ENCODE results near the gene NSMF. TPM values are rescaled to one million over a fixed set of nuclear protein-coding genes. Genes with fewer than 3 reads are reported as not detected.
A peak's percentile ranks its signal among the peaks of the same experiment; 100 is the strongest.
"Not testable (repeated sequence)": the region's sequence is repeated elsewhere in the genome, so short reads cannot be mapped to it uniquely, and the experiment has no call there.

NSMF gene
- total RNA-seq, 2 donors from 2014 or later, result 39.9 to 52.0 TPM

DNA sequence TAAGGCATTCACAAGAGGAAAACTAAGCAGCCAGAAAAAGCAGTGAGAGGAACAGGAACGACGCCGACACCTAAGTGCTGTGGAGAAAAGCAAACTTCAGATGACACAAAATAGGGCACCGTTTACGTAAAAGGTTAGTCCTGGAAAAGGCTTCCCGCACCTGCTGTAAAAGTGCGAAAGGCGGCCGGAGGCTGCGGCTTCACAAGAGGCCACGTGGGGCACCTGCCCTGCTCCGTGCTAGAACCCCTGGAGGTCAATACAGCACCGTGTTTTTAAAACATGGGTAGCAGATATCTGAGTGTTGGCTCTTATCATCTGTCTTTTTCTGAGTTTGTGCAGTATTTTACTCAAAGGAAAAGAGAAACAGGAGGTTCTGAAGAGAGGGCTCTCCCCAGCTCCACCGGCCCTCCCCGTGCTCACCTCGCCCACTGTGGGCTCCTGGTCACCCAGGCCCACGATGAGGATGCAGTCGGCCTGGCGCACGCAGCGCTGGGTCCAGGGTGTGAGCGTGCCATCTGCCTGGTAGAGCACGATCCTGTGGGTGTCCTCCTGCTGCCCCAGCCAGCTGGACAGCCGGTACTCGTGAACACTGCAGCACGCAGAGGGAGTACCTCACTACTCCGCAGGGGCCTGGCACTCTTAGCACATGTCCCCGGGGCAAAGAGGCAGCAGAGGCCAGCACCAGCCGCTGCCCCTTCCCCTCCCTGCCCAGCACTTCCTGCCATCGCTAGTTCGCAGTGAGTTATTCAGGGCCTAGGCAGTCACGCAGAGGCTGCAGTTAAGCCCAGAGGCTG lies 21.0 kb upstream of the NSMF start:
- intact Hi-C loops (cut with DNase I, micrococcal nuclease), result no loop called here
- no peak for DNase-seq
- no peak for ATAC-seq

DNA sequence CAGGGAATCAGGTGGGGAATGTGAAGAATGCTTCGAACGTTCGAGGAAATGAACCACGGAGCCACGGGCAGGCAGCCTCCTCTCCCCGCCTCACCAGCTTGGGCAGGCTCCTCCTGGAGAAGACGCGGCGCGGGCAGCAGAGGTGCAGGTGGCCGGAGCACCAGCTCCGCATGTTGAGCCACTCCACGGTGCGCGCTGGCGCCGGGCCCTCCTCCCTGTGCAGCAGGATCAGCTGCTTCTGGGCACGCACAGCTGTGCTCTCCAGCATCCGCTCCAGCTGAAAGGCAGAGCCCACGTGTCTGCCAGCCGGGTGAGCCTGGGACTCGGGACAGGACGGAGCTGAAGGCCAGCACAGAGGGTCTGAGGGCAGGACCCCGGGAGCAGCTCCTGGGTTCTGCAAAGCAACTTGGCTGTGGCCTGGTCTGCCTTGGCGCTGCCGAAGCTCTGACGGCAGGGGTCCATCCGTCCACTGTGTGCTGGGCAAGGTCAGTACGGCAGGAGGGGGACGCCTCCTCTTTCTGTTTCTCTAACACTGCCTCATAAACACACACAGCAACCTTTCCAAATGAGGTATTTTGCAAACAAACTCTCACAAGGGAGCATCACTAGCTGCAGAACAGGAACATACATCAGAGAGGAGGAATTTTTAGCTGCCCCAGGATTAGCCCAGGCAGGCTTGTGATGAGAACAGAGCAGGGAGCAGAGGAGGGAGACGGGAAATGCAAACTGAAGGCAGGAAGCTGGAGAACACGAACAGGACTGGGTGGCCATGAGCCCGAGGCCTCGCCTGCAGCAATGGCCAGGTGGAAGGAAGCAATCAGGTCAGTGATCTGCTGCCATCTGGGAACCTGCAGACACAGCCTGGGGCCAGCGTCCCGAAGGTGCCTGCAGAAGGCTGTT lies 20.1 kb upstream of the NSMF start:
- intact Hi-C loops (cut with DNase I, micrococcal nuclease), result no loop called here
- no peak for DNase-seq
- no peak for ATAC-seq

DNA sequence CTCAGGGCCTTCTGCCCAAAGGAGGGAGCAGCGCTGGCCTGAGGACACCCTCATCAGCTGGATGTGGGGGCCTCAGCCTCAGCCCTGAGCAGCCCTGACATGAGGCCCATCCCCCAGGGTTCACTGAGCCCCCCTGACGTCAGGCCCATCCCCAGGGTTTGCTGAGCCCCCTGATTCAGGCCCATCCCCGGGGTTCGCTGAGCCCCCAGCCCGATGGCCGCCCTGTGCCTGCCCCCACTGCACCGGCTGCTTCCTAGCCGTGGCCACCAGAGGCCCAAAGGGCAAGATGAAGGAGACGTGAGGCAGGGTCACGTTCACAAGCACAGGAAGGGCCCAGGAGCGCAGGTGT lies 19.5 kb upstream of the NSMF start:
- intact Hi-C loops (cut with DNase I, micrococcal nuclease), result no loop called here

DNA sequence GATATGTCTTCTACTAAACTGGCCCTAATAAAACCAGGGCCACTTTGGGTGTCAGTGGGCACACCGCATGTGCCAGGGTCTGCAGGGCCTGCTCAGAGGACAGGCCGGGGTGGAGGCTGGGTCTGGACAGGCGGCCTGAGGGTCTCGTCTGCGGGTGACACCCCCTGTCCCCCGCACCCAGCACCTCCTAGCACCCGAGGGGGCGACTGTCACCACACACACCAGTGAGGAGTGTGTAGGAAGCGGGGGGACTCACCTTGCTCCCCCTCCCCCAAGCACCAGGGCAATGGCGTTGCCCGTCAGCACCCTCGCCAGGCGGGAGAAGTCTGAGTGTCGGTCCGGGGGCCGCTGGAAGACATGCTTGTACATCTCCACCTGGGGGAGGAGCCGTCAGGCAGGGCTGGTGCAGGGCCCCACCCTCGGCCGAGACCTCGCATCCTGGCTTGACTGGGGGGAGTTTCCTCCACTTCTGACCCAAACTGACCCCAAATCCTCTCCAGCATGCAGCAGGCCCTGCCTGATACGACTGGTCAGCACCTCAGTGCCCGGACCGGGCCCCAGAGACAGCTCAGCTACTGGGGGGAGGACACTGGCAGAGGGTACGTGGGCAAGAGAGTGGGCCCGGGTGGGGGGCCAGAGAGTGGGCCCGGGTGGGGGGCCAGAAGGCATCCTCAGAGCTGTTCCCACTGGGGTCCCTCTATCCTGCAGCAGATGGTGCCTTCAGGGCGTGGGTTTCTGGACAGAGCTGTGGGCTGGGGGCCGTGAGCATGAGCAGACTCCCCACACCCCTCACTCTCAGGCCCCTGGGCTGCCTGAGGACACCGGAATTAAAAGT lies 18.9 kb upstream of the NSMF start:
- intact Hi-C loops (cut with DNase I, micrococcal nuclease), result no loop called here
- DNase-seq, result peak in 1 of 2 donors; percentile 2
- ATAC-seq, result no peak

More for the DNA sequence above, 19.5 kb upstream of the NSMF start:
- ATAC-seq, result no peak
- no peak for DNase-seq

DNA sequence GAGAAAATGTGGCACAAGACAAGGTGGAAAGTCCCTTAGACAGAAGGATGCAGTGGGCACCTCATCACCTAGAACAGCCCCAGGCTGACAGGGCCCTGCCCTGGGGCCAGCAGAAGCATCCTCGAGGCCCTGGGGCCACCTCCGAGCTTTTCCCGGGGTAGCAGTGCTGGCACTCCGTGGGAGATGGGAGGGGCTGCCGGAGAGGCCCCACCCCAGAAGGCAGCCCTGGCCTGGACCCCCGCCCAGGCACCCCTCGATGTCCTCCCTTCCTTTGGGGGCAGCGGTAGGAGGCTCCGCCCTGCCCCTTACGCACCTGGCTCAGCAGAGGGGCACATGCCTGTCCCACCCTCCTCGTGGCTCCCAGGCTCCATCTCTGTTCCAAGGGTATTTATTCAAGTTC lies 17.7 kb upstream of the NSMF start:
- ATAC-seq, result no peak
- DNase-seq, result peak in 1 of 2 donors; percentile 2

DNA sequence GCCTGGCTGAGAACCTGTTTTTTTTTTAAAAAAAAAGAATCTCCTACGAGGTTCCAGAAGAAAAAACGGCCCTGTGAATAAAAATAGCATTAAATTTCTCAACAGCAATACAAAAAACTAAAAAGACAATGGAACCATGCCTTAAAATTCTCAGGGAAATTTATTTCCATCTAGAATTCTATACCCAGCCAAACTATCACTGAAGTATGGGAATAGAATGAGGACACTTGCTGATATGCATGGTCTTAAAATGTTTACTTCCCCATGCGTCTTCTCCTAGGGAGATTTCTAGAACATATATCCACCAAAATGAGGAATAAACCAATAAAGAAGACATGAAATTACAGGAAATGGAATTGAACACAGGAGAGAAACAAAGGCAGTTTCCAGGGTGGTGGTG lies 16.5 kb upstream of the NSMF start:
- intact Hi-C loops (cut with DNase I, micrococcal nuclease), result no loop called here
- ATAC-seq (no peak), DNase-seq (no peak)

More for the DNA sequence above, 17.7 kb upstream of the NSMF start:
- intact Hi-C loops (cut with DNase I, micrococcal nuclease), result no loop called here

DNA sequence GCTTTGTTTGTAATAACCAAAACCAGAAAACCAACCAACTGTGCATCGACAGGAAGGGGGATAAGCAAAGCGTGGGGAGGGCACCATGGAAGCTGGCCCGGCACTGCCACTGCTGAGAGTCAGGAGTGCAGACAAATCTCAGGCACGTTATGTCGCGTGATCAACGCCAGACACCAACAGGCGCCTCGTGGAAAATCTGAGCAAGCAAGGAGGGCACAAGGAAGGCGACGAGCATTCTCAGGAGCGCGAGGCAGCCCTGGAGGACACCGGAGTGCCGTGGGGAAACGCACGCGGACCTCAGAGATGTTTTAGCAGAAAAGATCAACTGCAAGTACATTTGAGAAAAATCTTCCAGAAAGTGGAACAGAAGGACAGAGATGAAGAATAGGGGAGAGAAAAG lies 15.1 kb upstream of the NSMF start:
- intact Hi-C loops (cut with DNase I, micrococcal nuclease), result no loop called here
- ATAC-seq, result no peak
- DNase-seq, result no peak

DNA sequence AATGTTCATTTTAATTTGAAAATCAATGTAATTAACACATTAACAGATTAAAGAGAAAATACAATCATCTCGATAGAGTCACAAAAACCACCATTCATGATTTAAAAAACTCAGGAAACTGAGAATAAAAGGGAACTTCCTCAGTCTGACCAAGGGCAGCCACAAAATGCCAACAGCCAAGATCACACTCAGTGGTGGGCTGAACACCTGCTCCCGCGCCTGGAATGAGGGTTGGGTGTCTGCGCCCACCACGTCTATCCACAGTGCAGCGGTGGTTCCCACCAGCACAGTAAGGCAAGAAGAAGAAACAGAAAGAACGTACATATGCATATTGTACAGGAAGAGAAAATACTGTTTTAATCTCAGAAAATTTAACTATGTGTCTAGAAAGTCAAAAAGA lies 11.7 kb upstream of the NSMF start:
- intact Hi-C loops (cut with DNase I, micrococcal nuclease), result no loop called here
- ATAC-seq, result no peak
- no peak for DNase-seq

DNA sequence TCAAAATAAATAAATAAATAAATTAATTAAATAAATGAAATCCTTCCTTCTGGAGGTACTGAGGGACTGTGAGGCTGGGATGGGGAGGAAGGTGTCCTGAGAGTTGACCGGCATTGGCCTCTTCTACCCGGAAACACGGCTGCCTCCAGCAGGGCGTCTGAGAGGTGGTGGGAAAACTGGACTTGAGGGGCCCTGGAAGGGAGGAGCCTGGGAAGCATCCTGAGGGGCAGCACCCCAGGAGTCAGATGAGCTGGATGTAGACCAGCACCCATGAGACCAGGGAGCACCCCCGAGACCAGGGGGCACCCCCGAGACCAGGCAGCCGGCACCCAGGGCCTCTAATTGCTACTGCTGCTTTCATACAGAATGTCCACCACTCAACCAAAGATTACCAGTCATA lies 8.8 kb upstream of the NSMF start:
- intact Hi-C loops (cut with DNase I, micrococcal nuclease), result no loop called here
- ATAC-seq (no peak), DNase-seq (no peak)

DNA sequence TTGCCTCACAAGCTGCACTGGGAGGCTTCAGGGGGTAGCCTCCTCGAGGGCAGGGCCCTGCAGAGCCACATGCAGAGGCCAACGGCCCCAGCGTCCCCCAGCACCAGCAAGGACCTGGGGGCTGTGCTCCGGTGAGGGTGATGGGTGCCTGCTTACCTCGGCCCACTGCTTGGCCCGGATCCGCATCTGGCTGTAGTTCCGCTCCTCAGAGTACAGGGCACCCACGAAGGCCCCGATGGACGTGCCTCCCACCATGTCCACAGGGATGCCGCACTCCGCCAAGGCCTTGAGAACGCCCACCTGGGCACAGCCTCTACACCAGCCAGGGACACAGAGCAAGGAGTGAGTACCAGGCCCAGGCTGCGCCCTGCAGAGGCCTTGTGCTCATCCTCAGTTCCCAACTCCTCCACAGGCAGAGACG lies 8.0 kb upstream of the NSMF start:
- intact Hi-C loops (cut with DNase I, micrococcal nuclease), result no loop called here
- no peak for ATAC-seq
- no peak for DNase-seq

DNA sequence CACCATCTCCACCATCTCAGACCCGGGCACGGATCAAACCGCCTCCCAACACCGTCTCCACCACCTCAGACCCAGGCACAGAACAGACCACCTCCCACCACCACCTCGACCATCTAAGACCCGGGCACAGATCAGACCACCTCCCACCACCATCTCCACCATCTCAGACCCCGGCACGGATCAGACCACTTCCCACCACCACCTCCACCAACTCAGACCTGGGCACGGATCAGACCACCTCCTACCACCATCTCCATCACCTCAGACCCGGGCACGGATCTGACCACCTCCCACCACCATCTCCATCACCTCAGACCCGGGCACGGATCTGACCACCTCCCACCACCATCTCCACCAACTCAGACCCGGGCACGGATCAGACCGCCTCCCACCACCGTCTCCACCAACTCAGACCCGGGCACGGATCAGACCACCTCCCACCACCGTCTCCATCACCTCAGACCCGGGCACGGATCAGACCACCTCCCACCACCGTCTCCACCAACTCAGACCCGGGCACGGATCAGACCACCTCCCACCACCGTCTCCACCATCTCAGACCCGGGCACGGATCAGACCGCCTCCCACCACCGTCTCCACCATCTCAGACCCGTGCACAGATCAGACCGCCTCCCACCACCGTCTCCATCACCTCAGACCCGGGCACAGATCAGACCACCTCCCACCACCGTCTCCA lies 7.4 kb upstream of the NSMF start:
- intact Hi-C loops (cut with DNase I, micrococcal nuclease); DNase-seq; ATAC-seq: not testable (repeated sequence)

DNA sequence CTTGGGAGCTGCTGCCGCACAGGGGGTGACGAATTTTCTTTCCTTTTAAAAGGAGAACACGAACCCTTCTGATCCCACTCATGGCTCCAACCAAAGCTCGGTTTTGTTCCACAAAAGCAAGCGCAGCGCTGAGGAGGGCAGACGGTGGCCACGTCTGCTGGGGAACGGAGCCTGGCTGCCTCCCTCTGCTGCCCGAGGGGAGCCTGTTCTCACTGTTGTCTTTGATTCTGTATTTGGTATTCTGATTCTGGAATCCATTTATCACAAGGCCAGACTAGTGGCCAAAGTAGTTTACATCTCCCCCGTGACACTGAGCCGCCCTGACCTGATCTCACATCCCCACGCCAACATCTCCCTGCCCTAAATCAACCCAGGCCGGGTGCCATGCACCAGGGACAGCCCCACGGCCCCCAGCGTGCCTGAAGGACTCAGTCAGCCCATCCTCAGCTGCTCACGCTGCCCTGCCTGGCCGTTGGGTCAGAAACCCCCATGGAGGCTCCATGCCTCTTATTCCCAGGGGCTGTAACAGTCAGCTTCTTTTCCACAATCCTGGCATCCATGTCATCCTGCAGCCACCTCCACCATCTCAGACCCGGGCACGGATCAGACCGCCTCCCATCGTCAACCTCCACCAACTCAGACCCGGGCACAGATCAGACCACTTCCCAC lies 6.7 kb upstream of the NSMF start:
- ATAC-seq, result no peak
- intact Hi-C loops (cut with DNase I, micrococcal nuclease), result no loop called here
- no peak for DNase-seq

DNA sequence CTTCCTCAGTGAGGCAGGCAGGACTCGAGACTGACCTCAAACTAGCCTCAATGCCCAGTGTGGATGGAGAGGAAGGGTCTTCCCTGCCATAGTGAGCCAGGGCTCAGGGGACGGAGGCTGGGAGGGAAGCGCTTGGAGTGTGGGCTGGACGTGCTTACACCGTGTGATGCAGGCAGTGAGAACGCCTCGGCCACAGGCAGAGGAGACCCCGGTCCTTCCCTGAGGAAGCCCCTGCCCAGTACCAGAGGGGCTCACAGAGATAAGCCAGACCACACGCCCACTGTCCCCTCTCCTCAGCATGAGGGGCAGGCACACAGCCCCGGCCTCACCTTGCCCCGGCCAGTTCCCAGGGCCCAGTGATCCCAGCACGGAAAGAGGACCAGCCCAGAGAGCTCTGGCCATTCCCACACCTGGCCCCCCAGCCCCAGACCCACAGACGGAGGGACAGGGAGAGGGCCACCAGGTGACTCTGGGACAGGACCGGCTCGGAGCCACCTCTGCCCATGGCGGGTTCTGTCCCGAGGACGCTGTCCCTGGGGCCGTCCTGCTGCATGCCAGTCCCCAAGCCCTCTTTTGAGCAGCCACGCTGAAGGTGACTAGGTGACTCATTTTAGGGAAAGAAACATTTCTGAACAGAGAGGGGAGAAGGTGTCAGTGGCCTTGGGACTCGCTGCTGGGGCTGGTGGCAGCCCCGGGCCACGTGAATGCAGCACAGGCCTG lies 6.0 kb upstream of the NSMF start:
- ATAC-seq, result no peak
- intact Hi-C loops (cut with DNase I, micrococcal nuclease), result no loop called here
- DNase-seq, result no peak

DNA sequence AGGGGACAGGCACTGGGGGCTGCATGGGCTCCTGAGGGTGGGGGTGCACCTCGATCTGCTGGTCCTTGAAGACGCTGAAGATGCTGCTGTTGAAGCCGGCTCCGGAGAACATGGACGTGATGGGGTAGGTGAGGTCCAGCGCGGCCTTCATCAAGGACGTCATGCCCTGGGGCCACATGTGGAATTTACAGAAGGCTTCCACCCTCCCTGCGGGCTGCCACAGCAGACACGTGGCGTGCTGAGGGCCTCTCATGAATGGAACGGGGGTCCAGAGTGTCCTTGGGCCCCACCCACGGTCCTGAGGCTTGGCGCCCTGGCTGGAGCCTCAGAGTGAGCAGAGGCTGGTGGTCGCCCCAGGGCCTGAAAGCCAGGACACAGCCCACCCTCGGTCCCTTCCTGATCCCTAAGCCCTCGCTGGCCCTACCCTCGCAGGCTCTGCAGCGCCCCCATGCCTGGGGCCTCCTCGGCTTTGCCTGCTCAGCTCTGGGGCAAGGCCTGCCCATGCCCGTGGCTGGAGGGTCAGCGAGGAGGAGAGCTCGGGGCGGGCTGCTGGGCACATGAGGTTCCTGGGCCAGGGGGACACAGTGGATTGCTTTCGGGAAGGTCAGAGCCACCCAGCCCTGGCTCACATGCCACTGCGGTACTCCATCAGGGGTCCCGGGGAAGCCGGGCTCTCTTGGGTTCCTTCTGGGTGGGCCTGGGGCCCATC lies 5.3 kb upstream of the NSMF start:
- intact Hi-C loops (cut with DNase I, micrococcal nuclease), result no loop called here
- DNase-seq (peak in 1 of 2 donors; percentile 4), ATAC-seq (no peak)

DNA sequence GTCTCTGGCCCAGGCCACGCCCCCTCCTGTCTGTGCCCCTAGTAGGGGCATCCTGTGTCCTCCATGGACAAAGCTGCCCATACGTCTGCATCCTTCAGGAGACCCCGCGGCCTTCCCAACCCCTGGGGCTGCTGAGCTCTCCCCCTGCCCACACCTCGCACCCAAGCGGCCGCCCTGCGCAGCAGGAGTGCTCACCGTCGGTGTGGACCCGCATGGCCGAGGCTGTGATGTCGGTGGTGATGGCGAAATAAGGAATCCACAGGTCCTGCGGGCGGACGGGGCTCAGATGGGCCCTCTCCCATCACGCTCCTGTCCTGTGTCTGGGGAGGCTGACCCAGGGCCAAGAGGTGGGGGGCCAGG lies 4.8 kb upstream of the NSMF start:
- ATAC-seq (no peak), DNase-seq (peak in 1 of 2 donors; percentile 5)
- intact Hi-C loops (cut with DNase I, micrococcal nuclease), result no loop called here

DNA sequence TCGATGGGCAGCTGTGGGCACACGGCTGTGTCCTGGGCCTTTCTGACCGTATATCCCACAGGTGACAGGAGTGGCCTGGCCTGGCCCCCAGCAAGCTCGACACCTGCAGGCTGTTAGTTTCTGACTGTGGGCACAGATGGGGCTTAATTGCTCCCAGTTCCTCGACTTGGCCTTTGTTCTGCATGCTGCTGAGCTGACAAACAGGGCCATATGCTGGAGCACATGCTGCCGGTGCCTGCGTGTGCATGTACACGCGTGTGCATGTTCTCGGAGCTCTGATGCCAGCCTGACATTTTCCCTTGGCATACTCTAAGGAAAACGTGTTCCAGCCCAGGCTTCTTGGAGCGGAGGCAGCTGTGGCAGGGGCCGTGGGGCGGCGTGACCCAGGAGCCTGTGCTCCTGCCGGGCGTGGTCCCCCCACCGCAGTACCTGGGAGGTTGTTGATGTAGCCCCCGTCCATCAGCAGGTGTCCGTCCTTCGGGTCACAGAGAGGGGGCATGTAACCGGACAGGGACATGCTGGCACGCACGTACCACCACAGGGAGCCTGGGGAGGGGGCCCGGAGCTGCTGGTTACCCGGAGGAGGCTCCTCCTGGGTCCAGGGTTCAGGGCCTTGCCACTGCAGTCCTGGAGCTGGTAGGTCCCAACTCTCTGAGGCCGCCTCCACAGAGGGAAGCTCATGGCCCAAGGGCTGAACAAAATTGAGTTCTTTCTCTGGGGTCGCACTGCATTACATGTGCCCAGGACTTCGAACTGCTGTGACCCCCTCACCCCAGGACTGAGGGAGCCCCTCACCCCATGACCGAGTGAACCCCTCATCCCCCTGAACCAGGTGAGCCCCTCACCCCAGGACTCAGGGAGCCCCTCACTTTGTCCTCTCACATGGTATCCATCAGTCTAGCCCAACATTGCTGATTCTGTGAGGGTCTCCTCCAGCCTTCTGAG lies 4.1 kb upstream of the NSMF start:
- DNase-seq, result no peak
- ATAC-seq, result no peak
- intact Hi-C loops (cut with DNase I, micrococcal nuclease), result no loop called here
